ENCODE data around the gene MBD4. TPM values are rescaled to one million over a fixed set of nuclear protein-coding genes. Genes with fewer than 3 reads are reported as not detected.

Gene MBD4
- total RNA-seq, 1 experiment from 2014 or later, result 40.1 TPM

DNA sequence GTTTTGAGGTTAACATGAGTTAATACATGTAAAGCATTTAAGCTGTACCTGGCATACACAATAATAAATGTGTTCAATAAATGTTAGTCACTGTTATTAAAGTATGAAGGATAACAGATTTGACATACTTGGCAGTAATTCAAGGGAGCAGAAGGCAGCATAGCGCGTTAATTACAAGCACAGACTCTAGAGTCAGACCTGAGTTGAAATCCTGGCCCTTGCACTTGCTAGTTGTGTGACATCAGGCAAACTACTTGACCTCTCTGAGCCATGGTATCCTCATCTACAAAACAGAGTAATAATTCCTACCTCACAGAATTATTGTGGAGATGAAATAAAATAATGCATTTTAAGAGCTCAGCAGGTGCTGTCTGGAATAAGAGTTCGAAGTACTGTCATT lies 5.7 kb upstream of the MBD4 start:
- H3K4me1 ChIP-seq (ENCODE audit: insufficient read depth, low read length), result peaks cover 7% of the 10 kb centered on the region; the same call in 1 of the 2 replicates
- H3K4me1 Mint-ChIP-seq, result peaks cover 55 to 57% of the 10 kb centered on the region in 2 experiments

More for the DNA sequence above, 5.7 kb upstream of the MBD4 start:
- Mint-ChIP-seq H3K9me3 (no peaks in the 10 kb centered on the region), H3K27ac (no peak overlapping the region), H3K36me3 (ENCODE audit: insufficient read depth in 1 of 3, low read depth in 3 of 3) (peaks cover 0 to 4% (median 0%) of the 10 kb centered on the region in 3 experiments; a peak in 1 of 7 replicates), H3K4me3 (no peak overlapping the region), H3K27me3 (ENCODE audit: low read depth) (no peaks in the 10 kb centered on the region)
- Histone ChIP-seq H3K79me1 (ENCODE audit: insufficient read depth, low read depth, low read length, poor library complexity, severe bottlenecking) (no peaks in the 10 kb centered on the region), H3K27me3 (ENCODE audit: insufficient read depth, low read length) (no peaks in the 10 kb centered on the region), H3K23ac (ENCODE audit: insufficient read length, low read depth, low read length) (no peak overlapping the region), H2BK15ac (ENCODE audit: low read depth, low read length) (no peak overlapping the region), H2AFZ (ENCODE audit: low read length) (no peak overlapping the region), H2BK12ac (ENCODE audit: insufficient read length, low read depth, low read length) (no peak overlapping the region), H4K91ac (ENCODE audit: insufficient read length, low read depth, low read length) (no peak overlapping the region), H3K27ac (ENCODE audit: insufficient read length, low read depth, low read length) (no peak overlapping the region), H4K8ac (replicated peaks; ENCODE audit: insufficient read length, low read depth, low read length) (no peak overlapping the region), H3K18ac (ENCODE audit: insufficient read length, low read depth, low read length) (no peak overlapping the region), H3K79me2 (ENCODE audit: insufficient read depth, low read length) (0 out of 2 replicates have a peak, but pooled peaks cover 2% of the 10 kb centered on the region), H2BK120ac (ENCODE audit: low read depth, low read length, poor library complexity, severe bottlenecking) (no peak overlapping the region), H3K56ac (ENCODE audit: insufficient read length, low read depth, low read length) (no peak overlapping the region), H2BK5ac (ENCODE audit: insufficient read length, low read length) (no peak overlapping the region), H4K5ac (ENCODE audit: insufficient read length, low read depth, low read length) (no peak overlapping the region), H3K9ac (ENCODE audit: extremely low read depth, insufficient read length, low read length) (no peak overlapping the region), H4K20me1 (ENCODE audit: control insufficient read depth, insufficient read depth, insufficient read length) (no peaks in the 10 kb centered on the region), H3T11ph (ENCODE audit: low read length) (no peak overlapping the region), H3K4ac (ENCODE audit: low read depth, low read length) (no peak overlapping the region), H3K9me3 (ENCODE audit: control insufficient read depth, low read depth, low read length) (no peaks in the 10 kb centered on the region), H3K4me2 (ENCODE audit: insufficient read depth, insufficient read length, low read length) (no peak overlapping the region), H2AK5ac (ENCODE audit: insufficient read length, low read length) (no peak overlapping the region), H3K14ac (ENCODE audit: insufficient read depth, low read length) (no peak overlapping the region), H2BK20ac (ENCODE audit: low read depth, low read length, poor library complexity, severe bottlenecking) (no peak overlapping the region), H3K23me2 (ENCODE audit: insufficient read length, low read depth, low read length, poor library complexity, severe bottlenecking) (peaks cover 3% of the 10 kb centered on the region)
- TF ChIP-seq, protein P1, sequence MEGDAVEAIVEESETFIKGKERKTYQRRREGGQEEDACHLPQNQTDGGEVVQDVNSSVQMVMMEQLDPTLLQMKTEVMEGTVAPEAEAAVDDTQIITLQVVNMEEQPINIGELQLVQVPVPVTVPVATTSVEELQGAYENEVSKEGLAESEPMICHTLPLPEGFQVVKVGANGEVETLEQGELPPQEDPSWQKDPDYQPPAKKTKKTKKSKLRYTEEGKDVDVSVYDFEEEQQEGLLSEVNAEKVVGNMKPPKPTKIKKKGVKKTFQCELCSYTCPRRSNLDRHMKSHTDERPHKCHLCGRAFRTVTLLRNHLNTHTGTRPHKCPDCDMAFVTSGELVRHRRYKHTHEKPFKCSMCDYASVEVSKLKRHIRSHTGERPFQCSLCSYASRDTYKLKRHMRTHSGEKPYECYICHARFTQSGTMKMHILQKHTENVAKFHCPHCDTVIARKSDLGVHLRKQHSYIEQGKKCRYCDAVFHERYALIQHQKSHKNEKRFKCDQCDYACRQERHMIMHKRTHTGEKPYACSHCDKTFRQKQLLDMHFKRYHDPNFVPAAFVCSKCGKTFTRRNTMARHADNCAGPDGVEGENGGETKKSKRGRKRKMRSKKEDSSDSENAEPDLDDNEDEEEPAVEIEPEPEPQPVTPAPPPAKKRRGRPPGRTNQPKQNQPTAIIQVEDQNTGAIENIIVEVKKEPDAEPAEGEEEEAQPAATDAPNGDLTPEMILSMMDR (conservative IDR thresholded peaks at IDR 0.05), result no peak
- DNase-seq, result no peak
- WGBS (ENCODE audit: extremely low coverage, insufficient read length, low lambda C conversion rate), result no CpG with 5 or more reads among the region's 3 CpGs

Measured in H9 (cell line).